ENCODE data around the gene SAP30. TPM values are rescaled to one million over a fixed set of nuclear protein-coding genes. Genes with fewer than 3 reads are reported as not detected.

Gene SAP30
- total RNA-seq, 1 experiment from 2014 or later, result 12.0 TPM

- RAD21 ChIA-PET (ENCODE audit: low non-redundant PET in 1 of 2, low total read pairs in 2 of 2, uncharacterized antibody in 2 of 2, unreplicated experiment in 2 of 2), result no interaction called here
- Histone ChIP-seq H4K20me1 (ENCODE audit: insufficient read depth) (no peaks in the 10 kb centered on the region), H3K36me3 (ENCODE audit: control insufficient read depth in 1 of 2, insufficient read depth in 2 of 2, low read length in 2 of 2) (peaks cover 12 to 38% of the 10 kb centered on the region in 2 experiments; a peak in 3 of 4 replicates), H2AFZ (ENCODE audit: low read depth, low read length, poor library complexity, severe bottlenecking) (no peak overlapping the region), H3K79me2 (ENCODE audit: insufficient read depth, low read length) (peaks cover 39% of the 10 kb centered on the region), H3K9me3 (ENCODE audit: control insufficient read depth in 1 of 2, insufficient read depth in 1 of 2, low read depth in 1 of 2, low read length in 2 of 2) (no peaks in the 10 kb centered on the region), H3K9ac (ENCODE audit: low read length) (peak overlapping the region; percentile 100; the same call in 1 of the 2 replicates), H3K27me3 (ENCODE audit: insufficient read depth, low read length) (no peaks in the 10 kb centered on the region), H3K9me2 (ENCODE audit: insufficient read depth) (no peaks in the 10 kb centered on the region), H3K4me3 (replicated peaks in 1 of 2; ENCODE audit: low read depth in 1 of 2, low read length in 2 of 2) (no peak overlapping the region; a peak in 1 of 4 replicates), H3K27ac (ENCODE audit: low read depth, low read length) (no peak overlapping the region), H3K4me2 (ENCODE audit: low read length) (peak overlapping the region; percentile 92; the same call in 1 of the 2 replicates), H3K4me1 (ENCODE audit: control insufficient read depth in 1 of 2, insufficient read depth in 2 of 2, low read length in 2 of 2) (peaks cover 10 to 26% of the 10 kb centered on the region in 2 experiments; a peak in 3 of 4 replicates)
- POLR2A ChIA-PET, result interaction anchor here (4.9 kb wide), 1 partner anchor 38 kb away, joined by 54 read pairs; the partner anchor contains the start of gene SAP30
- DNase-seq (ENCODE audit: low read depth, low spot score), result no peak
- no TSS peak for BruUV-seq (replicated peaks)
- TF ChIP-seq SIN3A (IDR thresholded peaks at IDR 0.05; ENCODE audit: low read depth) (no peak), FOSL1 (IDR thresholded peaks at IDR 0.05; ENCODE audit: low read depth) (no peak), POLR2A (IDR thresholded peaks at IDR 0.05; ENCODE audit: borderline replicate concordance, extremely low read depth, insufficient read depth, insufficient read length) (no peak), CTCF (IDR thresholded peaks at IDR 0.05 in 2 of 3, conservative IDR thresholded peaks at IDR 0.05 in 1 of 3; ENCODE audit: borderline replicate concordance in 1 of 3, insufficient read depth in 1 of 3, low read depth in 2 of 3, low read length in 2 of 3) (no peak), POLR2AphosphoS5 (IDR thresholded peaks at IDR 0.05; ENCODE audit: low read depth, low read length) (no peak), SRF (IDR thresholded peaks at IDR 0.05; ENCODE audit: low read depth) (no peak), EGR1 (IDR thresholded peaks at IDR 0.05; ENCODE audit: low read depth) (no peak), ELF1 (IDR thresholded peaks at IDR 0.05; ENCODE audit: borderline replicate concordance, low read depth) (no peak), ATF3 (IDR thresholded peaks at IDR 0.05) (no peak), REST (IDR thresholded peaks at IDR 0.05; ENCODE audit: low read depth) (no peak), TCF7L2 (IDR thresholded peaks at IDR 0.05; ENCODE audit: borderline replicate concordance, extremely low read depth, insufficient read depth, insufficient read length) (no peak), MAX (IDR thresholded peaks at IDR 0.05) (no peak), EZH2phosphoT487 (IDR thresholded peaks at IDR 0.05; ENCODE audit: borderline replicate concordance) (no peak), ZBTB33 (IDR thresholded peaks at IDR 0.05; ENCODE audit: extremely low read depth, insufficient replicate concordance, low read length) (no peak), CBX3 (IDR thresholded peaks at IDR 0.05; ENCODE audit: low read depth) (no peak)
- intact Hi-C loops (cut with micrococcal nuclease), result no loop called here
- no peak for ATAC-seq
- CTCF ChIA-PET, result no interaction called here
Measured at GRCh38 chr4:173332021-173332487, 38.7 kb upstream of the SAP30 start.

All from HCT116 (cell line).